NCI-H446 treated with DMSO at 0.1 percent for 48 hours (cell line): ENCODE data around the gene IFITM2.
"Not testable (repeated sequence)": the region's sequence is repeated elsewhere in the genome, so short reads cannot be mapped to it uniquely, and the experiment has no call there.

ENCODE experiments used
- DNase-seq: peaks from one replicate; lab custom pipeline; 2025; lab: John Stamatoyannopoulos, UW

The IFITM2 gene

GRCh38 chr11:307766-308708 lies at the start of gene IFITM2:
Gene IFITM2 (plus strand): TSS chr11:307816. CDS start chr11:308193, 377 bp downstream.
- not testable (repeated sequence) for DNase-seq

- no peak for DNase-seq
Observed at GRCh38 chr11:259413-259812, 48.2 kb upstream of the IFITM2 start.

GRCh38 chr11:261624-262023 lies 46.0 kb upstream of the IFITM2 start:
- DNase-seq = no peak

GRCh38 chr11:266676-267439 lies 40.8 kb upstream of the IFITM2 start:
- DNase-seq = no peak

- DNase-seq = no peak
Observed at GRCh38 chr11:267491-267994, 40.1 kb upstream of the IFITM2 start.

- DNase-seq = not testable (repeated sequence)
Observed at GRCh38 chr11:268716-269145, 38.9 kb upstream of the IFITM2 start.

GRCh38 chr11:269146-269890 lies 38.3 kb upstream of the IFITM2 start:
- no peak for DNase-seq

- DNase-seq = no peak
Observed at GRCh38 chr11:270451-271318, 36.9 kb upstream of the IFITM2 start.

- no peak for DNase-seq
Observed at GRCh38 chr11:271319-271715, 36.3 kb upstream of the IFITM2 start.

GRCh38 chr11:272195-272930 lies 35.3 kb upstream of the IFITM2 start:
- no peak for DNase-seq

- no peak for DNase-seq
Observed at GRCh38 chr11:272931-273198, 34.8 kb upstream of the IFITM2 start.

- no peak for DNase-seq
Observed at GRCh38 chr11:276219-276618, 31.4 kb upstream of the IFITM2 start.

- DNase-seq = no peak
Observed at GRCh38 chr11:278001-278951, 29.3 kb upstream of the IFITM2 start, which contains the start of gene NLRP6. Gene NLRP6 (plus strand): TSS chr11:278407. CDS start chr11:278570, 163 bp downstream.

GRCh38 chr11:279040-279965 lies 28.3 kb upstream of the IFITM2 start:
- DNase-seq = no peak

GRCh38 chr11:279966-280705 lies 27.5 kb upstream of the IFITM2 start:
- no peak for DNase-seq

GRCh38 chr11:280706-281485 lies 26.7 kb upstream of the IFITM2 start:
- no peak for DNase-seq
